GM12878 (cell line): ENCODE measurements around the gene ZFPM1. TPM values are rescaled to one million over a fixed set of nuclear protein-coding genes. Genes with fewer than 3 reads are reported as not detected.

Source experiments
- ATAC-seq: fragments of 200-7000 bp; cut with Tn5 transposase; 3 replicates; pipeline ENCODE4 v1.9.1; 2020; ENCODE audit warnings: mild to moderate bottlenecking, moderate library complexity
- BruUV-seq: library from RNA; stranded (reverse); fragments of 400-500 nt; replicated peaks from 2 replicates; lab custom pipeline; 2021; lab: Mats Ljungman, UMichigan
- CTCF ChIA-PET: fragments of 300-600 bp; sonication (Branson Sonifier 250); formaldehyde crosslinking; extraction: SDS; loops from one replicate; lab custom pipeline; 2021; ENCODE audit warnings: inconsistent platforms; lab: Yijun Ruan, JAX
- POLR2A ChIA-PET: fragments of 350-600 bp; formaldehyde crosslinking; extraction: SDS; loops from one replicate; lab custom pipeline; 2021; ENCODE audit warnings: inconsistent platforms; lab: Charles Lee
- RAD21 ChIA-PET: fragments of 300-600 bp; sonication (Branson Sonifier 250); formaldehyde crosslinking; loops from one replicate; lab custom pipeline; 2023; ENCODE audit warnings: antibody characterized with exemption; ENCODE audit not compliant: unreplicated experiment; lab: Charles Lee
- SMC1A ChIA-PET: fragments of 300-600 bp; sonication (Branson Sonifier 250); formaldehyde crosslinking; loops from one replicate; lab custom pipeline; 2023; ENCODE audit not compliant: unreplicated experiment, uncharacterized antibody; lab: Charles Lee
- DNase-seq: peaks from one replicate; pipeline ENCODE4 v3.0.0-alpha.2; 2011; ENCODE audit warnings: low read depth, low spot score
- FAIRE-seq: peaks from 3 replicates; lab custom pipeline; 2011; peaks lifted over from hg19 to GRCh38; lab: Jason Lieb, UNC
- H2AFZ ChIP-seq: 2 replicates; pipeline ENCODE4 v1.6.0; 2011; ENCODE audit warnings: low read depth, low read length, control low read depth; ENCODE audit not compliant: control insufficient read depth
- H3K27ac ChIP-seq: 2 replicates; pipeline ENCODE4 v1.5.1; 2011; ENCODE audit warnings: control low read depth; ENCODE audit not compliant: control insufficient read depth, insufficient read depth
- H3K27me3 ChIP-seq, 2 experiments: replicated peaks in 1 of 2; 2 replicates each; pipeline versions ENCODE4 v1.6.0 to v1.6.1; 2011; ENCODE audit warnings: low read length in 1 of 2; ENCODE audit not compliant: control insufficient read depth in 2 of 2, insufficient read depth in 2 of 2
- H3K36me3 ChIP-seq, 2 experiments: 2 replicates each; pipeline ENCODE4 v1.5.1; 2011; ENCODE audit warnings: low read length in 1 of 2; ENCODE audit not compliant: control insufficient read depth in 2 of 2, insufficient read depth in 2 of 2
- H3K4me1 ChIP-seq: 2 replicates; pipeline ENCODE4 v1.6.1; 2011; ENCODE audit warnings: mild to moderate bottlenecking, low read length, moderate library complexity, mixed read lengths; ENCODE audit not compliant: control insufficient read depth, insufficient read depth
- H3K4me2 ChIP-seq: 2 replicates; pipeline ENCODE4 v1.6.0; 2011; ENCODE audit warnings: control low read depth; ENCODE audit not compliant: control insufficient read depth, insufficient read depth
- H3K4me3 ChIP-seq: fragments of 200-600 bp; sonication (generic); 2 replicates; pipeline ENCODE4 v1.5.1; 2016
- H3K79me2 ChIP-seq: 2 replicates; pipeline ENCODE4 v1.6.0; 2011; ENCODE audit warnings: low read length; ENCODE audit not compliant: control insufficient read depth, insufficient read depth
- H3K9ac ChIP-seq: 2 replicates; pipeline ENCODE4 v1.8.0; 2011; ENCODE audit warnings: low read length, control low read depth, mixed read lengths; ENCODE audit not compliant: control insufficient read depth, insufficient read depth
- H3K9me3 ChIP-seq: replicated peaks from 3 replicates; pipeline ENCODE4 v1.5.1; 2011; ENCODE audit warnings: mild to moderate bottlenecking, low read length; ENCODE audit not compliant: control insufficient read depth, insufficient read depth
- H4K20me1 ChIP-seq: 2 replicates; pipeline ENCODE4 v1.6.0; 2011; ENCODE audit not compliant: control insufficient read depth, insufficient read depth
- E2F4 ChIP-seq: IDR thresholded peaks from 2 replicates; pipeline ENCODE4 v1.6.1; 2012; ENCODE audit warnings: low read depth, low read length, improper control_type of control experiment
- E2F8 ChIP-seq: fragments of 450-650 bp; IDR thresholded peaks from 2 replicates; pipeline ENCODE4 v1.6.1; 2018; ENCODE audit warnings: mild to moderate bottlenecking, low read depth, moderate library complexity; ENCODE audit not compliant: partially characterized antibody
- IRF3 ChIP-seq: fragments of 450-650 bp; IDR thresholded peaks from 2 replicates; pipeline ENCODE4 v1.6.1; 2014; ENCODE audit warnings: mild to moderate bottlenecking
- IRF4 ChIP-seq: IDR thresholded peaks from 2 replicates; pipeline ENCODE4 v1.6.1; 2011; ENCODE audit warnings: low read depth, low read length
- JUND ChIP-seq: IDR thresholded peaks from 2 replicates; pipeline ENCODE4 v1.6.1; 2012; ENCODE audit warnings: low read depth, mild to moderate bottlenecking, low read length, improper control_type of control experiment, moderate library complexity
- LARP7 ChIP-seq: fragments of 450-650 bp; IDR thresholded peaks from 2 replicates; pipeline ENCODE4 v1.6.1; 2017; ENCODE audit warnings: mild to moderate bottlenecking
- MAX ChIP-seq: IDR thresholded peaks from 2 replicates; pipeline ENCODE4 v1.6.1; 2012; ENCODE audit warnings: low read depth, low read length, improper control_type of control experiment
- MEF2B ChIP-seq: fragments of 450-650 bp; IDR thresholded peaks from 2 replicates; pipeline ENCODE4 v1.6.1; 2018; ENCODE audit warnings: mild to moderate bottlenecking, moderate library complexity; ENCODE audit not compliant: partially characterized antibody, poor library complexity, severe bottlenecking
- MYB ChIP-seq: fragments of 150-350 bp; IDR thresholded peaks from 2 replicates; pipeline ENCODE4 v1.6.1; 2014; ENCODE audit warnings: mild to moderate bottlenecking, low read depth, low read length, borderline replicate concordance
- NFYA ChIP-seq: IDR thresholded peaks from 2 replicates; pipeline ENCODE4 v1.6.1; 2011; ENCODE audit warnings: low read depth, mild to moderate bottlenecking, low read length, improper control_type of control experiment, borderline replicate concordance
- PML ChIP-seq: IDR thresholded peaks from 2 replicates; pipeline ENCODE4 v1.6.1; 2012; ENCODE audit warnings: low read length, inconsistent platforms
- RFX5 ChIP-seq: IDR thresholded peaks from 2 replicates; pipeline ENCODE4 v1.6.1; 2011; ENCODE audit warnings: low read depth, low read length, improper control_type of control experiment
- RUNX3 ChIP-seq: IDR thresholded peaks from 2 replicates; pipeline ENCODE4 v1.6.1; 2012; ENCODE audit warnings: low read length, inconsistent platforms
- ZBTB33 ChIP-seq: fragments of 450-650 bp; IDR thresholded peaks from 2 replicates; pipeline ENCODE4 v1.6.1; 2017; ENCODE audit warnings: mild to moderate bottlenecking
- WGBS: methylation state at CpG from one replicate; pipeline ENCODE4 v1.1.6; 2016; ENCODE audit warnings: low lambda C conversion rate; ENCODE audit not compliant: insufficient replicate concordance, insufficient coverage; ENCODE audit errors: missing lambda C conversion rate; 5-methylcytosine and 5-hydroxymethylcytosine counted together
- in situ Hi-C: fragments of 300-500 bp; cut with MboI; formaldehyde crosslinking; loops from 9 replicates; pipeline ENCODE4 v1.14.3; 2018; ENCODE audit warnings: mixed read lengths
- intact Hi-C: fragments of 100-400 bp; cut with micrococcal nuclease; formaldehyde crosslinking; loops from one replicate; pipeline ENCODE4 v1.14.2; 2022; ENCODE audit not compliant: unreplicated experiment
- polyA plus RNA-seq, 11 experiments: library from polyadenylated mRNA; depleted of rRNA in 4 of 11; unstranded in 6 of 11; stranded (reverse) in 5 of 11; fragments of >200 nt; fragmentation: Nextera tagmentation in 4 of 11; fragmentation: Illumina TruSeq in 1 of 11; extraction: Ambion mirVana in 4 of 11; extraction: Trizol in 1 of 11; gene quantifications; 1 replicate in 1 of 11; 2 replicates in 10 of 11; pipeline versions ENCODE4 v1.2.1 to v1.2.3, GENCODE V29; 2011 to 2016; ENCODE audit warnings: inconsistent platforms in 2 of 11, missing spikeins in 2 of 11, low read depth in 1 of 11
- total RNA-seq, 4 experiments: library from RNA; depleted of rRNA in 3 of 4; stranded (reverse); fragments of >200 nt in 3 of 4; fragmentation: Illumina TruSeq in 1 of 4; extraction: Trizol in 1 of 4; gene quantifications; 2 replicates each; pipeline versions ENCODE4 v1.2.1 to v1.2.3, GENCODE V29; 2013 to 2021

ZFPM1 gene
- total and polyA plus RNA-seq, 10 of the 15 experiments (the other 5 are each of a cell fraction or from before 2014, with no cell fraction given): 0.02 to 5.1 (median 0.30) TPM

- ATAC-seq (no peak), FAIRE-seq (no peak), DNase-seq (no peak)
- TF ChIP-seq JUND (no peak), MAX (no peak), MEF2B (no peak), IRF3 (no peak), PML (no peak), RUNX3 (no peak), E2F8 (no peak), RFX5 (no peak), LARP7 (no peak), ZBTB33 (no peak), MYB (no peak), IRF4 (no peak), E2F4 (no peak), NFYA (no peak)
- H3K9me3 ChIP-seq: no peaks in the 10 kb centered on the region
- no peak overlapping the region for H3K4me3 ChIP-seq
- no peak overlapping the region for H3K27ac ChIP-seq
- ChIA-PET POLR2A (no interaction called here), SMC1A (interaction anchor here (1.6 kb wide), 1 partner anchor 17 kb away, joined by 3 read pairs; no protein-coding TSS in a partner anchor), RAD21 (interaction anchor here (1.1 kb wide), 1 partner anchor 112 kb away, joined by 3 read pairs; no protein-coding TSS in a partner anchor), CTCF (interaction anchor here (1.1 to 1.5 kb wide), 2 partner anchors 13 to 79 kb away, joined by 3 to 4 read pairs; no protein-coding TSS in a partner anchor)
- peak overlapping the region; percentile 48; the same call in 1 of the 2 replicates for H2AFZ ChIP-seq
- peaks cover 18% of the 10 kb centered on the region for H3K4me1 ChIP-seq
- no peaks in the 10 kb centered on the region for H3K36me3 ChIP-seq
- no peak overlapping the region for H3K9ac ChIP-seq
- peaks cover 0 to 2% of the 10 kb centered on the region in 2 experiments; a peak in 1 of 4 replicates for H3K27me3 ChIP-seq
- H3K4me2 ChIP-seq: 0 out of 2 replicates have a peak overlapping the region, but pooled peaks have one; percentile 25
- BruUV-seq: no TSS peak
- intact Hi-C loops (no loop called here), in situ Hi-C loops (loop anchor here (25.0 kb wide), 1 partner anchor 487 kb away; the partner anchor contains the start of gene BANP)
- H4K20me1 ChIP-seq: no peaks in the 10 kb centered on the region
- 46% methylated on average over 4 of the region's 5 CpGs for WGBS
- H3K79me2 ChIP-seq: peaks cover 5% of the 10 kb centered on the region
Measured at GRCh38 chr16:88449267-88449561, 3.9 kb upstream of the ZFPM1 start.
